Measurements from ENCODE around the gene ARSA. TPM values are rescaled to one million over a fixed set of nuclear protein-coding genes. Genes with fewer than 3 reads are reported as not detected.

Gene ARSA
- total RNA-seq, 3 donors from 2014 or later (not counting 1 experiment from before 2014, with no cell fraction given), result 69.2 to 77.8 (median 69.3) TPM

DNA sequence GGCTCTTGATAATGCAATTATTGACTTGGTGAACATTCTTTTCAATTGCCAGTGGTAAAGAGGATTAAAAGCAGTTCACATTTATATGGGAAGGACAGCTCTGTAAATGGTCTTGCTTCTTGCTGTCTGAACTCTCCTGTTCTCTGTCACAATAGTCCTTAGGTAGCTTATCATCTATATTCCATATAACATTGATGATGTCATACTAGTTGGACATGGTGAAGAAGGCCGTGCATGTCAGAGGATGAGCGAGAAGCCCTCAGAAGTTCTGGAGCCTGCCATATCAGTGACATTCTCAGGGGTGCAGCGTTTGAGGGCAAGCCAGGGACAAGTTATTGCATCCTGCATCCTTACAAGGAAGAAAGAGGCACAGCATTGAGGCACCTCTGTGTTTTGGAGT lies 42.7 kb downstream of the ARSA start:
- H3K36me3 Mint-ChIP-seq, result no peaks in the 10 kb centered on the region
- TF ChIP-seq, protein P1, sequence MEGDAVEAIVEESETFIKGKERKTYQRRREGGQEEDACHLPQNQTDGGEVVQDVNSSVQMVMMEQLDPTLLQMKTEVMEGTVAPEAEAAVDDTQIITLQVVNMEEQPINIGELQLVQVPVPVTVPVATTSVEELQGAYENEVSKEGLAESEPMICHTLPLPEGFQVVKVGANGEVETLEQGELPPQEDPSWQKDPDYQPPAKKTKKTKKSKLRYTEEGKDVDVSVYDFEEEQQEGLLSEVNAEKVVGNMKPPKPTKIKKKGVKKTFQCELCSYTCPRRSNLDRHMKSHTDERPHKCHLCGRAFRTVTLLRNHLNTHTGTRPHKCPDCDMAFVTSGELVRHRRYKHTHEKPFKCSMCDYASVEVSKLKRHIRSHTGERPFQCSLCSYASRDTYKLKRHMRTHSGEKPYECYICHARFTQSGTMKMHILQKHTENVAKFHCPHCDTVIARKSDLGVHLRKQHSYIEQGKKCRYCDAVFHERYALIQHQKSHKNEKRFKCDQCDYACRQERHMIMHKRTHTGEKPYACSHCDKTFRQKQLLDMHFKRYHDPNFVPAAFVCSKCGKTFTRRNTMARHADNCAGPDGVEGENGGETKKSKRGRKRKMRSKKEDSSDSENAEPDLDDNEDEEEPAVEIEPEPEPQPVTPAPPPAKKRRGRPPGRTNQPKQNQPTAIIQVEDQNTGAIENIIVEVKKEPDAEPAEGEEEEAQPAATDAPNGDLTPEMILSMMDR (IDR thresholded peaks at IDR 0.05), result no peak

DNA sequence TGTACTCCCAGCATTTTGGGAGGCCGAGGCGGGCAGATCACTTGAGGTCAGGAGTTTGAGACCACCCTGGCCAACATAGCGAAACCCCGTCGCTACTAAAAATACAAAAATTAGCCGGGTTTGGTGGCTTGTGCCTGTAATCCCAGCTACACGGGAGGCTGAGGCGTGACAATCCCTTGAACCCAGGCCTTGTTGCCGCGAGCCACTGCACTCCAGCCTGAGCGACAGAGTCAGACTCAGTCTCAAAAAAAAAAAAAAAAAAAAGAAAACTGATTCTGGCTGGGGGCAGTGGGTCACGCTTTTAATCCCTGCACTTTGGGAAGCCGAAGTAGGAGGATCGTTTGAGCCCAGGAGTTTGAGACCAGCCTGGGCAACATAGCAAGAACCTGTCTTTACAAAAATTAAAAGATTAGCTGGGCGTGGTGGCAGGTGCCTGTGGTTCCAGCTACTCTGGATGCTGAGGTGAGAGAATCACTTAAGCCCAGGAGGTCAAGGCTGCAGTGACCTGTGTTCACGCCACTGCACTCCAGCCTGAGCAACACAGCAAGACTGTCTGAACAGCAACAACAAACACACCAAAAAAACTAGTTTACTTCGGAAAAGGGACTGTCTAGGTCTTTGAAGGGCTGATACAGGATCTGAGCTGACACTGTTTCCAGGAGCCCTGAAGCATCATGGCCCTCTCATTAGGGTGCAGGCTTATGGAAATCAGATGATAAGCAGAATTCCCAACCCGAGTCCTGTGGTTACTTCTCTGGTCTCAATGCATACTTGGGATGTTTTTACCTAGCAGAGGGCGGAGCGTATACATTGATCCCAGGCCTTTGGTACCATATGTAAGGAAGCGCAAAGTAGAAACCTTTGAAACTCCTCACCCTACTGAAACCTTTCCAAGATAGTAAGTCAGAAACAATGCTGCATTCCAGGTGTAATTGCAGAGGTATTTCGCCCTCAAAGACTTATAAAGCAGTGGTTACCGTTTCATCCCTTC lies 43.6 kb downstream of the ARSA start:
- intact Hi-C loops (cut with micrococcal nuclease), result loop anchor here (5.0 kb wide), 3 partner anchors 38 to 77 kb away; partner anchors contain the start of genes LMF2 and NCAPH2
- Mint-ChIP-seq H3K36me3 (no peaks in the 10 kb centered on the region), H3K27me3 (ENCODE audit: low read depth in 2 of 2) (no peaks in the 10 kb centered on the region), H3K27ac (no peak overlapping the region), H3K4me3 (peak overlapping the region; percentile 91), H3K9me3 (no peaks in the 10 kb centered on the region), H3K4me1 (peaks cover 0 to 23% of the 10 kb centered on the region in 2 donors)
- Histone ChIP-seq H3K36me3 (ENCODE audit: control insufficient read depth, insufficient read depth, low read length) (peaks cover 2% of the 10 kb centered on the region), H3K4me1 (ENCODE audit: control insufficient read depth, insufficient read depth, low read length) (peaks cover 21% of the 10 kb centered on the region), H3K27me3 (ENCODE audit: control insufficient read depth, insufficient read depth, low read length) (no peaks in the 10 kb centered on the region), H3K27ac (ENCODE audit: low read length) (no peak overlapping the region), H3K4me3 (ENCODE audit: low read length) (no peak overlapping the region), H3K9me3 (ENCODE audit: control insufficient read depth, insufficient read depth, low read length) (no peaks in the 10 kb centered on the region)
- ATAC-seq (no peak), DNase-seq (no peak)
- 96% methylated on average over 23 of the region's 23 CpGs for whole genome bisulfite sequencing (ENCODE audit: insufficient coverage)
- TF ChIP-seq, protein P1 (IDR thresholded peaks at IDR 0.05), result no peak

More for the DNA sequence above, 42.7 kb downstream of the ARSA start:
- ATAC-seq (no peak), DNase-seq (no peak)
- 98% methylated on average over 3 of the region's 3 CpGs for WGBS (ENCODE audit: insufficient coverage)
- H3K27me3 Mint-ChIP-seq (ENCODE audit: low read depth in 2 of 2), result no peaks in the 10 kb centered on the region
- no peaks in the 10 kb centered on the region for H3K27me3 ChIP-seq (ENCODE audit: control insufficient read depth, insufficient read depth, low read length)
- peak overlapping the region; percentile 68 for H3K4me3 Mint-ChIP-seq
- no peaks in the 10 kb centered on the region for H3K9me3 ChIP-seq (ENCODE audit: control insufficient read depth, insufficient read depth, low read length)
- peaks cover 21% of the 10 kb centered on the region for H3K4me1 ChIP-seq (ENCODE audit: control insufficient read depth, insufficient read depth, low read length)
- H3K9me3 Mint-ChIP-seq, result no peaks in the 10 kb centered on the region
- intact Hi-C loops (cut with micrococcal nuclease), result no loop called here
- H3K4me1 Mint-ChIP-seq, result peaks cover 0 to 18% of the 10 kb centered on the region in 2 donors
- H3K36me3 ChIP-seq (ENCODE audit: control insufficient read depth, insufficient read depth, low read length), result peaks cover under 1% of the 10 kb centered on the region
- no peak overlapping the region for H3K27ac ChIP-seq (ENCODE audit: low read length)
- no peak overlapping the region for H3K4me3 ChIP-seq (ENCODE audit: low read length)
- no peak overlapping the region for H3K27ac Mint-ChIP-seq

DNA sequence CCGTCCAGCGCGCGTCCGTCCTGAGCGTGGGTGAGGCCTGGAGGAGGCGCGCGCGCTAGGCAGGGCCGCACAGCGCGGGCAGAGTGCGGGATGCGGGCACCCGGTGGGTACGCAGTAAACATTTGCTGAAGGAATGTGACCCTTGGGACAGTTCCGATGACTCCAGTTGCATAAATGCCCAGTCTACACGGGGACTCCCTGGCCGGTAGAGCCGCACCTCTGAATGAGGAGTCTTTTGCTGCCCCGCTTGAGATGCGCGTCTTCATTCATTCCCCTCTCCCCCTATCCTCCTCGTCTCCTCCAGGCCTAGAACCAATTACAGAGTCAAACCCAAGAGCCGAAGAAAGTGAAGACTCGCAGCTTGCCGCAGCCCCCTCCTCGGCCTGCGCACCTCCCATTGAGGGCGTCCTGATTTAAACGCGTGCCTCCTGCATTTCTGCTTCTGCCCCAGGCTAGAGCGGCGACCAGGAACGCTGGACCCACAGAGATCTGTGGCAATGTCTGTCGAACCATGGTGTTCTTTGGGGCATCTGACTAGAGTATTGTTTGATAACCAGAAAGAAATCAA lies 44.6 kb downstream of the ARSA start:
- Histone ChIP-seq H3K9me3 (ENCODE audit: control insufficient read depth, insufficient read depth, low read length) (no peaks in the 10 kb centered on the region), H3K27me3 (ENCODE audit: control insufficient read depth, insufficient read depth, low read length) (no peaks in the 10 kb centered on the region), H3K4me1 (ENCODE audit: control insufficient read depth, insufficient read depth, low read length) (peaks cover 28% of the 10 kb centered on the region), H3K4me3 (ENCODE audit: low read length) (peak overlapping the region; percentile 54), H3K27ac (ENCODE audit: low read length) (peak overlapping the region; percentile 11), H3K36me3 (ENCODE audit: control insufficient read depth, insufficient read depth, low read length) (peaks cover 2% of the 10 kb centered on the region)
- Mint-ChIP-seq H3K27ac (peak overlapping the region; percentile 88 to 94), H3K4me1 (peaks cover 0 to 24% of the 10 kb centered on the region in 2 donors), H3K36me3 (no peaks in the 10 kb centered on the region), H3K27me3 (ENCODE audit: low read depth in 2 of 2) (no peaks in the 10 kb centered on the region), H3K4me3 (peak overlapping the region; percentile 91), H3K9me3 (no peaks in the 10 kb centered on the region)
- ATAC-seq, result peak; percentile 14 to 22 (median 16)
- intact Hi-C loops (cut with micrococcal nuclease), result loop anchor here (5.0 kb wide), 3 partner anchors 39 to 76 kb away; partner anchors contain the start of genes LMF2 and NCAPH2
- TF ChIP-seq, protein P1 (IDR thresholded peaks at IDR 0.05), result no peak
- no peak for DNase-seq
- 14% methylated on average over 37 of the region's 37 CpGs for WGBS (ENCODE audit: insufficient coverage)
